Measurements from ENCODE around the gene CDH5.

CDH5 gene

DNA sequence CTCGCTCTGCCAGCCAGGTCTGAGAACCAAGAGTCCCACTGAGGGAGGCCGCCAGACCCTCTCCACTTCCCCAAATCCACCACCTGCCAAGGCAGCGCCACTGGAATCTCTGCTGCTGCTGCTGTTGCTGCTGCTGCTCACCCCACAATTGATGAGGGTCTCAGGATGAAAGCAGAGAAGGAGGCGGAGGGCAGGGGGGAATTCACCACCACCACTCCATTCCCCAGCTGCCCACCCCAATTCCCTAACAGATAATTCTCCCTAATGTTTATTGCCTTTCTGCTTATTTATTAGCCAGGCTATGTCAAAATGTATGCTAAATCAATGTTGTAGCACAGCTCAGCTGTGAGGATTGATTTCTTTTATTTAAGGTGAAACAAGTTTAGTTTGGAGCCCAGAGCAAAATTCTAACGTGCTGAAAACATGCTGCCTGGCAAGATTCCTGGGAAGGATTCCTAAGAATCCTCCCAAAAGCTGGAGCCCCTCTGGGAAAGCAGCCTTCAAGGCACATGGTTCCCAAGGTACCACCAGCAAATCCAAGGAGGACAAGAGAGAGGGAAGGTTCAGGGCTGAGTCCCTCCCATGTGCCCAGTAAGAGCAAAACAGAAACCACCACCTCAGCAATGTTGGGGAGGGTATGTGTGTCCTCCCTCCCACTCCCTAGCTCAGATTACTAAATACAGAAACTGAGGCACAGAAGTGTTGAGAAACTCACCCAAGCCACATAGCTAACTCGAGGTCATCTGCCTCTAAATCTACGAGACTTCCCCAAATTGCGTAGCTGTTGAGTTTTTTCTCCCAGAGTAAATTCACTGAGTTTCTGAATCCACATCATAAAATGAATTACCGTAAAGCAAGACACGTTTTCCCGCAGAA, 12.2 kb upstream of the CDH5 start:
- no peak for DNase-seq (ENCODE audit: low read depth in 2 of 2)

DNA sequence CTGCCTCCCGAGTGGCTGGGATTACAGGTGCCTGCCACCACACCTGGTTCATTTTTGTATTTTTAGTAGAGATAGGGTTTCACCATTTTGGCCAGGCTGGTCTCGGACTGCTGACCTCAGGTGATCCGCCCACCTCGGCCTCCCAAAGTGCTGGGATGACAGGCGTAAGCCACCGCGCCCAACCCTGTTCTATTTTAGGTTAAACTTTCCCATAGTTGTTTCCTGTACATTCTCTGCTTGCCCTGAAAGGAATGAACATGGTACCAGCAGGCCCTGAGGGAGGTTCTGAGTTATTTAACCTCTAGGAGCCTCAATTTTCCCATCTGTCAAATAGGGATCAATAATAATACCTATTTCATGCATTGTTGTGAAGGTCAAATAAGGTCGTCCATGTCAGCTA, 11.0 kb upstream of the CDH5 start:
- no peak for DNase-seq (ENCODE audit: low read depth in 2 of 2)

DNA sequence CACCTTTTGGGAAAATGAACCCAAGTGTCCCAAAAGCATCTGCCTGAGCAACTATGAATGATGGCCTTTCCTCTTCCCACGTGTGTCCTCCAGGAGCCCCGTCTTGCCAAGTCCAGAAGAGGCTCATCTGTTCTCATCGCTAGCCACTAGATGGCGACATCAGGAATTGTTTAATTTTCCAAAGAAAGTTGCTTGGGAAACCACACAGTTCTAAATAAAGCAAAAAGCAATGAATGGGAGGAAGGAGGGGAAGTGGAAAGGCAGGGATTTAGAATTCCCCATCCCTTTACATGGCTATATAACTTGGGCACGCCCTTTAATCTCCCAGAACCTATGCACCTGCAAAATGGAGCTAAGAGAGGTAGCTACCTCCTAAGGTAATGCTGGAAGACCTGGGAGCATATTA, 9.0 kb upstream of the CDH5 start:
- DNase-seq (ENCODE audit: low read depth in 2 of 2) = peak; percentile 34 to 40

DNA sequence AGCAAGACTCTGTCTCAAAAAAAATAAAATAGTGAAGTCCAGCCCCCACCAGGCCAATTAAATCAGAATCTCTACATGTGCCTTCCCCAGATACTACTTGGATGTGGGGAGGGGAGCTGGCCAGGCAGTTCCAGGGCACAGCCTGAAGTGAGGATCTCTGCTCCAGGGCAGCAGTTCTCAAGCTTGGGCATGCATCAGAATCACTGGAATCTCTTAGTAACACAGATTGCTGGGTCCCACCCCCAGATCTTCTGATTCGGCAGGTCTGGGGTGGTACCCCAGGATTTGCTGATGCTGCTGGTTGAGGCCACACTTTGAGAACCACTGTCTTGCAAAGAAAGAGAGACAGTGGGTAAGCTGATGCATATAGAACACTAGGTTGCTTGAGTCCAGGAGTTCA, 8.3 kb upstream of the CDH5 start:
- DNase-seq (ENCODE audit: low read depth in 2 of 2) = no peak

DNA sequence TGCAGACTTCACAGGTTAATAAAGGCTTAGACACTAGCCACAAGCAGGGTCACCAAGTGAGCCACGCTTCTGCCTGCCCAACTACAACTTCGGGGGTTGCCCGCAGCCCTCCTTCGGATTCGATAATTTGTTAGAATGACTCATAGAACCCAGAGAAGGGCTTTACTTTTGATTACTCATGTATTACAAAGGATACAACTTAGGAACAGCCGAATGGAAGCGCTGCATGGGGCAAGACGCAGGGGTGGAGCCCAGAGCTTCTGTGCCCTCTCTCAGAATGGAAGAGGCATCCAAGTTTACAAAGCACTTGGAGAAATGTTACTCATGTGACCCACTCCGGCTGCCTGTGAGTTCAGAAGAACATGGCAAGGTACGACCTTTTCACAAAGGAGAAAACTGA, 7.5 kb upstream of the CDH5 start:
- no peak for DNase-seq (ENCODE audit: low read depth in 2 of 2)

DNA sequence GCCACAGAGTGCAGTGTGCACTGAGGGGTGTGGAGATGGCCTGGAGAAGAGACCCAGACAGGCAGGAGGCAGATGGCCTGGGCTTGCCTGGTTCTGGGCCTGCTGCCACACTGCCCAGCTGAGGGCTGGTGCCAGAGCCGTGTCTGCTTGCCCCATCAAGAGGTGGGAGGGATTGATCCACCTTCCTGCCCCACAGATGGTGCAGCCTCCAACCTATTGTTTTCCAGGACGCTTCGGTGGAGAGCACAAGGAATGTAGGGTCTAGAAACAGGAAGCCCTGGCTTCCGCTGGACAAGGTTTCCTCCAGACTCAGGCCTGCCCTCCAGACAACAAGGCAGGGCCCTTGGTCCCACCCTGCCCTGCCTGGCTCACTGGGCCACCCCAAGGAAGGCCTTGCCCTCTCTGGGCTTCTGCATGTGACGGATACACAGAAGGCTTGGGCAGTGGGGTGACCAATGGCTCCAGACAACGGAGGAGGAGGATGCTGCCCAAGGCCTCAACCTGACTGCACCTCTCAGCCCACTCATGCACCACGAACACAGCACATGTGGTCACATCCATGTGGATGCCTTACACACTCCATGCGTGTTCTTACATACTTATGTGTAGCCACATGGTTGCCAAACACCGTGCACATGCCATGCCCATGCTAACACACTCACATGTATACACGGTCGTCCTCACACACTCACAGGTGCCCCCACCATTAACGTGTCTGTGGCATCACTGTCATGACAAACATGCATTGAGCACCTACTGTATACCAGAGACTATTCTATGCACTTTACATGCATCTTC, 6.5 kb upstream of the CDH5 start:
- DNase-seq (ENCODE audit: low read depth in 2 of 2) = no peak

DNA sequence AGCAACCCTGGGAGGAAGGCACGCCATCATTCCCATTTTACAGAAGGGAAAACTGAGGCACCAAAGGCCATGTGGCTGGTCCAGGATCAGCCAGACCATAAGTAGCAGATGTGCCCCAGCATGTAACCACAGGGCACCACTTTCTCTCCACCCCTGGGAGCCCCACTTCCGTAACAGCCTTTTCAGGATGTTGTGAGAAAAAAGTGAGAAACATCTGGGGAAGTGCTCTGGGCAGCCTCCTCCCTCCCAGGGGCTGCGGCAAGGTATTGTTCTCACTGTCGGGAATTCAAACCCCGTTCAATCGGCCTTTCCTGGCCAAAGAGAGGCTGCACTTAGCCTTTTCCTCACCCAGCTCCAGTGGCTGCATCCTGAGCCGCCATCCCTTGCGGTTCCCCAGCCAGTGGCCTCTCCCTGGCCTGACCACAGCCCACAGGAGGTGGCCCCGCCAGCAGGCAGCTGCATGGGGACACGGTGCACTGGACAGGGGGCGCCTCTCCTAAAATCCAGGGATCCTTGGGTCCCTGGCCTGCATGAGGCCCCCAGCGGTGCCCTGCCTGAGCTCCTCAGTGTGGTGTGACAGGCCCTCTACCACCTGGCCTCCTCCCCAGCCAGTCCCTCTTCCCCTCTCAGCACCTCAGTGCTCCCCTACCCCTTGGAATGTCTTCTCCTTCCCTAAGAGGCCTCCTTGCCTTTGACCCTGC, 5.7 kb upstream of the CDH5 start:
- DNase-seq (ENCODE audit: low read depth in 2 of 2) = no peak

DNA sequence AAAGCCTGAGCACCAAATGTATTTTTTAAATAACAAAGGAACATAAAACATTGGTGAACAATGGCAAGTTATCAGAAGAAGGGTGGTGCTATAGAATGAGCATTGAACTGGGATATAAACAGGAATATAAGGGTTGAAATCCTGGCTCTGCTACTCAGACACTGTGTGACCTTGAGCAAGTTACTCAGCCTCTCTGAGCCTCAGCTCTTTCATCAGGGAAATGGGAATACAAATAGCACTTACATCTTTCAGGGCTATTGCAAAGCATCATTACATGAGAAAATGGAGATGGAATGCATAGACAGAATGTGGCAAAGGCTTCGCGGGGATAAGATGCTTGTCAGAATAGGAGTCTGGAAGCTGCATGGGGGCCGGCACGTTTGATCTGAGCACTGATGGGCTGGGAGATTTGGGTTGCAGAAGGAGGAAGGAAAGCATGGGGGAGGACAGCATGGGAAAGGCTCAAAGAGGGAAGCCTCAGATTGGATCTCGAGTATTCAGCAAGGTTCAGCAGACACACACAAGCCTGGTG, 4.8 kb upstream of the CDH5 start:
- no peak for DNase-seq (ENCODE audit: low read depth in 2 of 2)

DNA sequence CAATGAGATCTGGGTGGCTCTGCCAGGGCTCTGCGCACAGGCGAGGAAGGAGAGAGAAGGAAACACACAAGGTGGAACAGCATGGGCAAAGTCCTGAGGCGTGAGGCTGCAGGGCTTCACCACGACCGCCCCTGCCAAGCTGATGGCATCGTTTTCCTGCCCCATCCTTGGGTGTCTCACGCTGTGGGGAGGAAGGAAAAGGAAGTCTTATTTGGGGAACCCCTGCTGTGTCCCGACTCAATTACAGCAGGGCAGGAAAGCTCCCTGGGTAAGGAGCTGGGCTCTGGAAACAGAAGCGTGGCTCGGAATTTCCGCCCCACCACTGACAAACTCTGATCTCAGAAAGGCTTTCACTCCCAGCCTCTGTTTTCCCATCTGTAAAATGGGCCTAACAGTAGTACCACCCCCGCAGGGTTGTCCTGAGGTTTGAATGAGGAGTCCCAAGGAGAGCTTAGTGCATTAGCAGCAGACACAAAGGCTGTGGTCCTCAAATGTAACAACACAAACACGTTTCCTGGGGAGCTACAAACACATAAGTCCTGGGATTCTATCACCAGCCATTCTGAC, 3.2 kb upstream of the CDH5 start:
- DNase-seq (ENCODE audit: low read depth in 2 of 2) = no peak

DNA sequence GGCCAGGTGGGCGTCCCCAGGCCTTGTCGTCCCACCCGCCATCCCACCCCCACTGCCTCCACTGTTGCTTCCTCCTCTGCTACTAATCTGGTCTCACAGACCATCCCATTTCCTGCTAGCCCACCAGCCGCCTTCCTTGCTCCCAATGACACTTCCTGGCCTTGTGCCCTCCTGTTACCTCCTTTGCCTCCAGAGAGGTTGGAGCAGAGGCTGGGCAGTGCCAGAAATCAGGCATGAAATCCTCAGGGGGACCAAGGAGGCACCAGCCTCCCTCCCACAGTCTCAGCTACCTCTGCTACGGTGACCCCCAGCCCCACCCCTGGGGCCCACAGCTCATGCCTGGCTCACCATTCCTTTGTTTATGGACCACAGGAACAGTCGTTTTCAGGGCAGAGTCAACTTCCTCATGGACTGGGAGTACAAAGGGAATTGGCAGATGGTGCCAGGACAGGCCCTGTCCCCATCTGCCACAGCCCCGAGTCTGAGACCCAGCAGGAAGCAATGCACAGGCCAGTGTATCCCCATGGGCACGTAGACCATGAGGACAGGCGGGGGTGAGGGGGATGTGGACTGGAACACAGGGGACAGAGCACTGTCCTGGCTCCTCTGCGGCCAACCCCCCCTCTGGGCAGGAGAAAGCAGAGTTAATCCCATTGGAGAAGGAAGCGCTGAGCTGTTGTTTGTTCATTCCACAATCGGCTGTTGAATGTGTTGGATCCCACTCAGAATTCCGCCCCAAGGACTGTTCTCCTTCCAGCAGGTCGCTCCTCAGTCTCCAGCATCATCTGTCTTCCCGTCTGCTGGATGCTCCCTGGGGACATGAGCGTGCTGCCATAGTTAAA, 2.2 kb upstream of the CDH5 start:
- peak; percentile 29 to 44 for DNase-seq (ENCODE audit: low read depth in 2 of 2)

DNA sequence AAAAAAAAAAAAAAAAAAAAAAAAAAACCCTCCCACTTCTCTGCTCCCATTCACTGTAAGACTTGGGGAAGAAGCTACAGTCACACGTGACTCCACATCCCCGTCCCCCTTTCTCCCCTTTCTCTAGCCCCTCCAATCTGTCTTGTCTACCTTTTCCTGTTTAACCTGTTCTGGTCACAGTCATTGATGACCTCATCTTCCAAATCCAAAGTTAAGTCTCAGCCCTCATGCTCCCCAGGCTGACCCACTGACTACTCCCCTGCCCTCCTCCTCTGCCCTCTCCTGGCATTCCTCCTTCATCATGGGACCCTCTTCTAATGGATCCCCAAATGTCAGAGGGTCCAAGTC, 1.6 kb upstream of the CDH5 start:
- no peak for DNase-seq (ENCODE audit: low read depth in 2 of 2)

DNA sequence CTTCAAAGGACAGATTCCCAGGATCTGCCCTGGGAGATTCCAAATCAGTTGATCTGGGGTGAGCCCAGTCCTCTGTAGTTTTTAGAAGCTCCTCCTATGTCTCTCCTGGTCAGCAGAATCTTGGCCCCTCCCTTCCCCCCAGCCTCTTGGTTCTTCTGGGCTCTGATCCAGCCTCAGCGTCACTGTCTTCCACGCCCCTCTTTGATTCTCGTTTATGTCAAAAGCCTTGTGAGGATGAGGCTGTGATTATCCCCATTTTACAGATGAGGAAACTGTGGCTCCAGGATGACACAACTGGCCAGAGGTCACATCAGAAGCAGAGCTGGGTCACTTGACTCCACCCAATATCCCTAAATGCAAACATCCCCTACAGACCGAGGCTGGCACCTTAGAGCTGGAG, 840 bp upstream of the CDH5 start:
- DNase-seq (ENCODE audit: low read depth in 2 of 2) = no peak

DNA sequence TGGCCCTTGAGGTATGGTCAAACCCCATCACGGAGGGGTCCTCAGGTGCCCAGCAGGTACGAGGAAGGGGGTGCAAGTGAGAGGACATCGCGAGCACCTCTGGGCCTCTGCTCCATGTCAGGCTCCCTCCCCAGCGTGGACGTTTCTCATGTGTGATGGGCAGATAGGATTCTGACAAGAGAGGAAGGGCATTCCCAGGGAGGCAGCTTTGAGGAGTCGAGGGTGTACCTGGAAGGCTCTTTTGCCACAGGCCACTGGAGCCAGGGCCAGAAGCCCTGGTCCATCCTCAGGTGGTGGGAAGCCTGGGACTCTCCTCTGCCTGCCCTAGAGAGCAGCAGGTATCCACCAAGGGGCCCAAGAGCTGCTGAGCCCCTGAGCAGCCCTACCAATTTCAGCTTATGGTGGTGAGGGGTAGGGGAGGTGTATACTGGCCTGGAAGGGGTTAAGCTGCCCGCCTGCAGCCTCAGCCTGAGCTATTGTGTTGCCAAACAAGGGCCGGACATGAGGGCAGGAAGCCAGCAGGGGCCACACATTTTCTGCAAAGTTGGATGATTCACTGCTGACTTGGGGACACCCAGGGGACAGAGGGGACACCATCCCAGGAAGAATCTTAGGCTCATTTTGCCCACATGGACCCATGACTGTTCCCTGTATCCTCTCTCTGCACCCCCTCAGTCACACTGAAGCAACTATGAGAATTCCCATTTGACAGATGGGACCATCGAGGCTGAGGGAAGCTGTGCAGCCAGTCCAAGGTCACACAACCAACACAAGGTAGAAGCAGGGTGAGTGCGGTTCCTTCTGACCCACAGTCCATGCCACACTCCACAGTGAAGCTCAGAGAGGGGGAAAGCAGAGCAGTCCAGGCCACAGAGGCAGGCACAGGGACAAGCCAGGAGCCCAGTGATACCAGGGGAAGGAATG, 1.7 kb downstream of the CDH5 start:
- DNase-seq (ENCODE audit: low read depth in 2 of 2) = no peak

DNA sequence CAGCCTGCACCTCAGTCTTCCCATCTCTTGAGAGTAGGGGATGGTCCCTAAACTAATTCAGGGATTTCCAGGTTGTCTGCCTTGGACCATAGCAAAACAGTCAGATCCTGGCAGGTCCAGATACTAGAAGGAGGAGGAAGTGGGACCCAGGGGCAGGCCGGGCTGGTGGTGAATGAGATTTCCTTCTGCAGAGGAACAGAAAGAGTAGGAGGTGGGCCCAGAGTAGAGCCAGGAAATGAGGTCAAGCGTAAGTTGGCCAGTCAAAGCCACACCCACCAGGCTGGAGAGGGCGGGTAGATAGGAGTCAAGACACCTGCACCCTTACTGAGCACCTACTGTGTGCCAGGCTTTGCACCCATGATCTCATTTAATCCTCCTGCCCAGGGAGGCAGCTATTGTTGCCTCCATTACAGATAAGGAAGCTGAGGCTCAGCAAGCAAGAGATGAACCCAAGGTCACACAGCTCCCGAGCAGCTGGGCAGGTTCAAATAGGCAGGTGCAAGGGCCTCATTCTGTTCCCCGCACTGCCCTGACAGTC, 2.6 kb downstream of the CDH5 start:
- no peak for DNase-seq (ENCODE audit: low read depth in 2 of 2)

DNA sequence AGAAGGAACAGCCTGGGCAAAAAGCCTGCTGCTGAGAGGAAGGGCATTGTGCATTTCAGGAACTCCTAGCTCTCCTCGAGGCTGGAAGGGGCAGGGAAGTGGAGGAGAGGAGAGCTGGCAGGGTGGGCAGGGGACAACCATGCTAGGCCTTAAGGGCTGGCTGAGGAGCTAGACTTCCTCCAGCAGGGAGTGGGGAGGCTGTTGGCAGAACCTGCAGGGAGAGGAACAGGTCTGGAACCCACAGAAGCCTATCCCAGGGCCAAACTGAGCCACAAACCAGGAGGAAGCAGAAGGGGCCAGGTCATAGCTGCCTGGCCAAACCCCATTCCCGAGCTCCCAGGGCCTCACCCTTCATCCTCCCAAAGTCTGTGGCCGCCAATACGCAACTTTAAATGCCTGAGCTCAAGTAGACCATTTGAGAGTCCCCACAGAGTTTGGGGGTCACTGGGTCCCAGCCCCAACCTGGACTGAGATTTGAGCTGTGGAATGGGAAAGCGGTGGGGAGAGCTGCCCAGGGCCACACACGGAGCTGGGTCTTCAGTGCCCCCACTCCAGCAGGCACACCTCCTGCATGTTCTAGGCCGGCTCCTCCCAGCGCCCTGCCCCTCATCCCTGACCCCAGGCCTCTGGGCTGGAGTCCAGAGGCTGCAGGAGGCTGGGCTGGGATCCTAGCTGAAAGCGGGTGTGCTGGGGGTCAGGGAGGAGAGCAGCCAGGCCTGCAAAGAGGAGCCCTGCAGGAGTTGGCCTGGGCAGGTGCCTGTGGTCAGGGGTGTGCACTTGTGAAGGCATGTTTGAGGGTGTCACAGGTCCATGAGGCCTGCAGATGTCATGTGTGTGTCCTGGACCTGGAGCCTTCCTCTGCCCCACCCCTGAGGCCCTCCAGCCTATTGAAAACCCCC, 4.5 kb downstream of the CDH5 start:
- DNase-seq (ENCODE audit: low read depth in 2 of 2) = no peak

DNA sequence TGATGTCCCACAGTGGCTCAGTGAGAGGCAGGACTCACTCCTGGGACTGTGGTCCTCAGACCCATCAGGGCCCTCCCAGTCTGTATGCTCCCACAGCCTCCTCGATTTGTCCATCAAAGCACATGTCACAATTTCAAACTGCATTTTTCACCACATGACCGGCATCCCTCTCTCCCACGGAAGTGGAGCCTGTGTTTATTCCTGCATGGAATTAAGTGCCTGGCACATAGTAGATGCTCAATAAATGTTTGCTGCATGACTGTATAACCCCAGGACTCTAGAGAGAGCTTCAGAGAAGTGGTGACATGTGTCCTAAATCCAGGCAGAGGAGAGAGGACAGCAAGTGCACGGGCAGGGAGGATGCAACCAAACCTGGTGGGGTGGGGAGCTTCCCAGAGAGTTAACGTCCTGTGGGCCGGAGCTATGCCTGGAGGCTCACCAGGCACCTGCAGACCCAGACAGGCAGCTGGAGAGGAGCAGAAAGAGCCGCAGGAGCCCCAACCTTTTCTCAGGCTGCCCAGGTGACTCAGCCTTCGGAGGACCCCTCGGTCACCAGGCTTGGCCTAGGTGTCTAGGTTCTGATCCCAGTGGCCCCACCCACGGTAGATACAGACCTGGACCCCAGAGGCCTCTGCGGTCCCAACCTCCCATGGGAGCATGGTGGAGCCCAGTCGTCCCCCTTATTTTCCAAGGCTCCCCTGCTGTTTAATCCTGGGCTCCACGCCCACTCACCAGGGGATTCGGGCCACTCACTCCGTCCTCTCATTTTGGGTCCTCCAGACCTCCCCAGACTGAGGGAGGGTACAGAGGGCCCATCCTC, 5.8 kb downstream of the CDH5 start:
- DNase-seq (ENCODE audit: low read depth in 2 of 2) = no peak

DNA sequence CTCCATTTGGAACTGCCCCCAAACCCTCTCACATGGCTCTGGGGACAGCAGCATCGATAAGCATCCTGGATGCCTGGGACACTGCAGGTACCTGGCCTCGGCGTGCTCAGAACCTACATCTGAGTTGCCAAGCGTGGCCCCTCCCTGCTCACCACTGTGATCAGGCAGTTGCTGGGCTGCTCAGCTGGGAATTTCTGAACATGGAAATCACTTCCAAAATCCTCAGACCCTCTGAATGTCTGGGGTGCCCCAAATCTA, 6.3 kb downstream of the CDH5 start:
- DNase-seq (ENCODE audit: low read depth in 2 of 2) = no peak

DNA sequence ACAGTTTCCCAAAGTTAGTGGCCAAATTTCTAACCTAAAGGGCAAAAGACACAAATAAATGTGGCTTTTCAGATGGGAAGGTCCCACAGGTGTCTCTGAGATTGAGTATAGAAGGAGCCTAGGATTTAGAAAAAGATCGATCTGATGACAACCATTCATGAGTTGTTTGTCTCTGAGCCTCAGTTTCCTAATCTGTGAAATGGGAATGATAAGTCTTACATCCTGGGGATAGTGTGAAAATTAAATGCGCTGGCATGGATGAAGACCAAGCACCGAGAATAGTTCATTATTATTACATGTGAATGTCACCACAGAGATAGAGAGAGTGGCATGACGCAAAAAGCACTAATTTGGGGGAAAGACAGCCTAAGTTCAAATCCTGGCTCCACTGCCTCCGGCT, 7.2 kb downstream of the CDH5 start:
- no peak for DNase-seq (ENCODE audit: low read depth in 2 of 2)
